GM10266 (cell line): ENCODE results near the gene DACT1.

Source experiments
- DNase-seq: peaks from one replicate; pipeline ENCODE4 v3.0.0; 2012; ENCODE audit errors: extremely low spot score
- CTCF ChIP-seq: IDR thresholded peaks from 2 replicates; pipeline ENCODE4 v1.5.1; 2012; ENCODE audit warnings: mild to moderate bottlenecking, low read depth; ENCODE audit not compliant: control insufficient read depth, insufficient read depth; ENCODE audit errors: missing control alignments

DACT1 gene

GRCh38 chr14:58637040-58637390 lies 747 bp upstream of the DACT1 start:
- no peak for DNase-seq
- TF ChIP-seq CTCF = no peak

- peak; percentile 51 for DNase-seq
- TF ChIP-seq CTCF = no peak
Observed at GRCh38 chr14:58638231-58639197, 752 bp downstream of the DACT1 start.

- no peak for TF ChIP-seq CTCF
- DNase-seq = no peak
Observed at GRCh38 chr14:58639198-58639565, 1.4 kb downstream of the DACT1 start.

GRCh38 chr14:58639842-58640484 lies 2.2 kb downstream of the DACT1 start:
- peak; percentile 57 for DNase-seq

GRCh38 chr14:58640959-58641358 lies 3.2 kb downstream of the DACT1 start:
- TF ChIP-seq CTCF = no peak
- DNase-seq = no peak

More at GRCh38 chr14:58639842-58640484, 2.2 kb downstream of the DACT1 start:
- peak; percentile 68 for TF ChIP-seq CTCF

GRCh38 chr14:58641509-58641908 lies 3.7 kb downstream of the DACT1 start:
- no peak for DNase-seq

More at GRCh38 chr14:58641509-58641908, 3.7 kb downstream of the DACT1 start:
- TF ChIP-seq CTCF = no peak
